ENCODE measurements around the gene STK11IP.

STK11IP gene

GRCh38 chr2:219597552-219598307 is at the start of gene STK11IP:
TSS of gene STK11IP (plus strand) at chr2:219597857. CDS start at chr2:219598120, 263 bp downstream.
- peak; percentile 95 for DNase-seq (ENCODE audit: low spot score)

GRCh38 chr2:219548990-219549389 is 48.7 kb upstream of the STK11IP start:
- DNase-seq (ENCODE audit: low spot score), result no peak

- no peak for DNase-seq (ENCODE audit: low spot score)
Measured at GRCh38 chr2:219549619-219550018, 48.0 kb upstream of the STK11IP start.

- DNase-seq (ENCODE audit: low spot score), result no peak
Measured at GRCh38 chr2:219551441-219552381, 45.9 kb upstream of the STK11IP start.

- peak; percentile 63 for DNase-seq (ENCODE audit: low spot score)
Measured at GRCh38 chr2:219552382-219553167, 45.1 kb upstream of the STK11IP start.

GRCh38 chr2:219553168-219553417 is 44.6 kb upstream of the STK11IP start:
- DNase-seq (ENCODE audit: low spot score), result no peak

- DNase-seq (ENCODE audit: low spot score), result no peak
Measured at GRCh38 chr2:219553463-219553963, 44.1 kb upstream of the STK11IP start.

- no peak for DNase-seq (ENCODE audit: low spot score)
Measured at GRCh38 chr2:219554350-219554749, 43.3 kb upstream of the STK11IP start.

- no peak for DNase-seq (ENCODE audit: low spot score)
Measured at GRCh38 chr2:219555956-219556355, 41.7 kb upstream of the STK11IP start.

GRCh38 chr2:219556413-219556812 is 41.2 kb upstream of the STK11IP start:
- no peak for DNase-seq (ENCODE audit: low spot score)

- no peak for DNase-seq (ENCODE audit: low spot score)
Measured at GRCh38 chr2:219557320-219557719, 40.3 kb upstream of the STK11IP start.

- DNase-seq (ENCODE audit: low spot score), result no peak
Measured at GRCh38 chr2:219557791-219558785, 39.6 kb upstream of the STK11IP start.

GRCh38 chr2:219559156-219559915 is 38.3 kb upstream of the STK11IP start:
- no peak for DNase-seq (ENCODE audit: low spot score)

GRCh38 chr2:219560037-219560892 is 37.4 kb upstream of the STK11IP start:
- no peak for DNase-seq (ENCODE audit: low spot score)

GRCh38 chr2:219560893-219561178 is 36.8 kb upstream of the STK11IP start:
- no peak for DNase-seq (ENCODE audit: low spot score)

- no peak for DNase-seq (ENCODE audit: low spot score)
Measured at GRCh38 chr2:219561179-219562048, 36.2 kb upstream of the STK11IP start.

GRCh38 chr2:219562049-219563020 is 35.3 kb upstream of the STK11IP start:
- no peak for DNase-seq (ENCODE audit: low spot score)

Data from LoVo (cell line).